ENCODE results near the gene NGEF.

DNA sequence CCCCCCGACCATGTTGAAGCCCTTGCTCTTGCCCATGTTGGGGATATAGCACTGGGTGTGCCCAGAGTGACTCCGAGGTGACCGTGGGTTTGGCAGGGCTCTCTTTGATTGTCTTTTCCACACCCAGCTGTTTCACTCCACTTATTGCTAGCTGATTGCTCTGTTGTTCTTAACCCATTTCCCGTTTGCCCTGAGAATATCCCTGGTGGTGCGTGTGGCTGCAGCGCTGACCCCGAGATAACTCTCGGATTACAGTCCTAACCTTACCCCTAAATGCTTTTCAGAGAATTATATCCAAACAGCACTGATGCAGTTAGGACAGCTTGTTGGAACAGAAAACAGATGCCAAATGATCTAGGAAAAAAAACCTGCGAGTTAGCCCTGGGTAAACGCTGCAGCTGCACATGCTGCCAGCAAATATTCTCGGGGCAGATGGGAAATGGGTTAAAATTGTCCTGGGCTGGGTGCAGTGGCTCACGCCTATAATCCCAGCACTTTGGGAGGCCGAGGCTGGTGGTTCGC is 177.3 kb downstream of the NGEF start:
- TF ChIP-seq, protein P1, sequence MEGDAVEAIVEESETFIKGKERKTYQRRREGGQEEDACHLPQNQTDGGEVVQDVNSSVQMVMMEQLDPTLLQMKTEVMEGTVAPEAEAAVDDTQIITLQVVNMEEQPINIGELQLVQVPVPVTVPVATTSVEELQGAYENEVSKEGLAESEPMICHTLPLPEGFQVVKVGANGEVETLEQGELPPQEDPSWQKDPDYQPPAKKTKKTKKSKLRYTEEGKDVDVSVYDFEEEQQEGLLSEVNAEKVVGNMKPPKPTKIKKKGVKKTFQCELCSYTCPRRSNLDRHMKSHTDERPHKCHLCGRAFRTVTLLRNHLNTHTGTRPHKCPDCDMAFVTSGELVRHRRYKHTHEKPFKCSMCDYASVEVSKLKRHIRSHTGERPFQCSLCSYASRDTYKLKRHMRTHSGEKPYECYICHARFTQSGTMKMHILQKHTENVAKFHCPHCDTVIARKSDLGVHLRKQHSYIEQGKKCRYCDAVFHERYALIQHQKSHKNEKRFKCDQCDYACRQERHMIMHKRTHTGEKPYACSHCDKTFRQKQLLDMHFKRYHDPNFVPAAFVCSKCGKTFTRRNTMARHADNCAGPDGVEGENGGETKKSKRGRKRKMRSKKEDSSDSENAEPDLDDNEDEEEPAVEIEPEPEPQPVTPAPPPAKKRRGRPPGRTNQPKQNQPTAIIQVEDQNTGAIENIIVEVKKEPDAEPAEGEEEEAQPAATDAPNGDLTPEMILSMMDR (IDR thresholded peaks at IDR 0.05; ENCODE audit: insufficient read depth, low read depth, low read length), result no peak
- TF ChIP-seq EZH2 (IDR thresholded peaks at IDR 0.05; ENCODE audit: insufficient read depth, low read length), result no peak
